ENCODE results near the gene KIFC1. TPM values are rescaled to one million over a fixed set of nuclear protein-coding genes. Genes with fewer than 3 reads are reported as not detected.

KIFC1 gene
- total RNA-seq, 2 experiments from 2014 or later = 1.2 to 1.6 TPM

DNA sequence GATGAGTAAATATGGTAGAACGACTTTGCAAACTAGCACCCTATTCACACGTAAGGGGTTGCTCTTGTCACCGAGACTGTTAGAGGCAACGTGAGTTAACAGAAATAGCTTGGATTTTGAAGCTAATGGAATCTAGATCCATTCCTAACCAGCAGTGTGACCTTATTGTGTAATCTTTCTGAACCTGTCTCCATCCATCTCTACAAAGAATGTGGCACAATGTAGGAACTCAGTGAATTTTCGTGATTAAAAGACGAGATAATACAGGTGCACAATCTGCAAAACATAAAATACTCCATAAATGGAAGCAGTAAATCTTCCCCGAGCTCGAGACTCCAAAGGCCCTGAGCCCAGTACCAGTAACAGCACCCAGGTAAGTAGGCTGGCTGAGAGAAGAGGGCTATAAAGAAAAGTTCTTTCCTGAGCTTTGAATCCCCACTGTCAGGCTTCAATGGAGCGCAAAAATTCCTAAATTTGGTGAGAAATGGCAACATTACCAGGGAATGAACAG lies 801 bp upstream of the KIFC1 start:
- Histone ChIP-seq H3K4me3 (ENCODE audit: low read length) (peak overlapping the region; percentile 65), H3K27me3 (ENCODE audit: control insufficient read depth in 1 of 2, insufficient read depth in 2 of 2, low read length in 2 of 2) (no peaks in the 10 kb centered on the region), H3K4me1 (ENCODE audit: insufficient read depth, low read length) (peaks cover 25% of the 10 kb centered on the region), H3K27ac (ENCODE audit: low read depth in 1 of 2, low read length in 2 of 2) (peak overlapping the region; percentile 69 to 78), H3K36me3 (ENCODE audit: insufficient read depth, low read length) (no peaks in the 10 kb centered on the region), H3K9me3 (ENCODE audit: control insufficient read depth in 1 of 2, insufficient read depth in 1 of 2, low read length in 2 of 2) (no peaks in the 10 kb centered on the region)
- Mint-ChIP-seq H3K9me3 (no peaks in the 10 kb centered on the region), H3K4me1 (ENCODE audit: low read depth) (peaks cover 23% of the 10 kb centered on the region), H3K27ac (peak overlapping the region; percentile 91), H3K27me3 (no peaks in the 10 kb centered on the region), H3K36me3 (ENCODE audit: low read depth) (no peaks in the 10 kb centered on the region), H3K4me3 (peak overlapping the region; percentile 87)
- TF ChIP-seq, protein P1, sequence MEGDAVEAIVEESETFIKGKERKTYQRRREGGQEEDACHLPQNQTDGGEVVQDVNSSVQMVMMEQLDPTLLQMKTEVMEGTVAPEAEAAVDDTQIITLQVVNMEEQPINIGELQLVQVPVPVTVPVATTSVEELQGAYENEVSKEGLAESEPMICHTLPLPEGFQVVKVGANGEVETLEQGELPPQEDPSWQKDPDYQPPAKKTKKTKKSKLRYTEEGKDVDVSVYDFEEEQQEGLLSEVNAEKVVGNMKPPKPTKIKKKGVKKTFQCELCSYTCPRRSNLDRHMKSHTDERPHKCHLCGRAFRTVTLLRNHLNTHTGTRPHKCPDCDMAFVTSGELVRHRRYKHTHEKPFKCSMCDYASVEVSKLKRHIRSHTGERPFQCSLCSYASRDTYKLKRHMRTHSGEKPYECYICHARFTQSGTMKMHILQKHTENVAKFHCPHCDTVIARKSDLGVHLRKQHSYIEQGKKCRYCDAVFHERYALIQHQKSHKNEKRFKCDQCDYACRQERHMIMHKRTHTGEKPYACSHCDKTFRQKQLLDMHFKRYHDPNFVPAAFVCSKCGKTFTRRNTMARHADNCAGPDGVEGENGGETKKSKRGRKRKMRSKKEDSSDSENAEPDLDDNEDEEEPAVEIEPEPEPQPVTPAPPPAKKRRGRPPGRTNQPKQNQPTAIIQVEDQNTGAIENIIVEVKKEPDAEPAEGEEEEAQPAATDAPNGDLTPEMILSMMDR (IDR thresholded peaks at IDR 0.05) = no peak
- ATAC-seq (ENCODE audit: poor library complexity) (peak; percentile 4), DNase-seq (no peak)
- ChIA-PET POLR2A (interaction anchor here (0.9 to 2.0 kb wide), 11 partner anchors 20 to 180 kb away, joined by 3 to 27 read pairs (median 4); partner anchors contain the start of genes CUTA, PFDN6, PHF1 and WDR46), CTCF (interaction anchor here (0.6 to 3.6 kb wide), 17 partner anchors 16 to 492 kb away, joined by 3 to 25 read pairs (median 4); partner anchors contain the start of genes BAK1, RPS18, VPS52 and ZBTB9)
- intact Hi-C loops (cut with DNase I, micrococcal nuclease) = loop anchor here (1.0 to 5.0 kb wide), 13 partner anchors 18 to 189 kb away; partner anchors contain the start of genes ZBTB9 (in 2 of the 2), HSD17B8 (in 1 of the 2), RXRB (in 1 of the 2) and SLC39A7 (in 1 of the 2)

GRCh38 chr6:33391922-33392594 lies 435 bp downstream of the KIFC1 start:
- peak overlapping the region; percentile 87 for H3K4me3 Mint-ChIP-seq
- Histone ChIP-seq H3K27me3 (ENCODE audit: control insufficient read depth in 1 of 2, insufficient read depth in 2 of 2, low read length in 2 of 2) (no peaks in the 10 kb centered on the region), H3K27ac (ENCODE audit: low read depth in 1 of 2, low read length in 2 of 2) (peak overlapping the region in 1 of 2 donors; percentile 42), H3K36me3 (ENCODE audit: insufficient read depth, low read length) (no peaks in the 10 kb centered on the region), H3K9me3 (ENCODE audit: control insufficient read depth in 1 of 2, insufficient read depth in 1 of 2, low read length in 2 of 2) (no peaks in the 10 kb centered on the region), H3K4me3 (ENCODE audit: low read length) (peak overlapping the region; percentile 65), H3K4me1 (ENCODE audit: insufficient read depth, low read length) (peaks cover 25% of the 10 kb centered on the region)
- intact Hi-C loops (cut with DNase I, micrococcal nuclease) = loop anchor here (1.0 to 5.0 kb wide), 13 partner anchors 17 to 190 kb away; partner anchors contain the start of genes ZBTB9 (in 2 of the 2), HSD17B8 (in 1 of the 2), RXRB (in 1 of the 2) and SLC39A7 (in 1 of the 2)
- H3K36me3 Mint-ChIP-seq (ENCODE audit: low read depth) = no peaks in the 10 kb centered on the region
- no peaks in the 10 kb centered on the region for H3K9me3 Mint-ChIP-seq
- H3K27ac Mint-ChIP-seq = peak overlapping the region; percentile 91
- DNase-seq (peak in 3 of 14 experiments; percentile 5 to 48 (median 37)), ATAC-seq (ENCODE audit: poor library complexity) (no peak)
- CTCF ChIA-PET = interaction anchor here (1.3 to 3.6 kb wide), 5 partner anchors 15 to 73 kb away, joined by 5 to 25 read pairs (median 11); partner anchors contain the start of gene ZBTB9
- TF ChIP-seq, protein P1 (IDR thresholded peaks at IDR 0.05) = no peak
- peaks cover 23% of the 10 kb centered on the region for H3K4me1 Mint-ChIP-seq (ENCODE audit: low read depth)
- no peaks in the 10 kb centered on the region for H3K27me3 Mint-ChIP-seq
- POLR2A ChIA-PET = interaction anchor here (1.3 kb wide), 1 partner anchor 143 kb away, joined by 3 read pairs; no protein-coding TSS in a partner anchor

DNA sequence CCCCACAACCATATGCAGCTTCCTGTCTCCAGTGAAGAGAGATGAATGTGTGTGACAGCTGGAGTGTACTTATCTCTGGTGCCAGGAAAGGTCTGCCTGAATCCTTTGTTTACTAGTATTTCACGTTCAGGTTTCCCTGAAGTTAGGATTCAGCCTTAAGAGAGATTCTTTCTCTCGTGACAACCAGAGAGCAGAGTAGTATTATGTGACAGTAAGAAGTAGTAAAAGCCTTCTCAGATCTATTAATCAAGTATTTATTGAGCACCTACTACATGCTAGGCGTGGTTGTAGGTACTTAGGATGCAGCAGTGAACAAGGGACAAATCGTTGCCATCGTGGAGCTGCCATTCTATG lies 949 bp downstream of the KIFC1 start:
- Mint-ChIP-seq H3K9me3 (no peaks in the 10 kb centered on the region), H3K27ac (peak overlapping the region; percentile 91), H3K36me3 (ENCODE audit: low read depth) (no peaks in the 10 kb centered on the region), H3K27me3 (no peaks in the 10 kb centered on the region), H3K4me3 (peak overlapping the region; percentile 87), H3K4me1 (ENCODE audit: low read depth) (peaks cover 23% of the 10 kb centered on the region)
- H3K4me3 ChIP-seq (ENCODE audit: low read length) = no peak overlapping the region
- CTCF ChIA-PET = interaction anchor here (1.7 to 2.3 kb wide), 2 partner anchors 14 to 74 kb away, joined by 5 to 12 read pairs; no protein-coding TSS in a partner anchor
- intact Hi-C loops (cut with DNase I, micrococcal nuclease) = loop anchor here (5.0 kb wide), 3 partner anchors 50 to 190 kb away; partner anchors contain the start of genes HSD17B8 (in 1 of the 2), RXRB (in 1 of the 2) and SLC39A7 (in 1 of the 2)
- H3K4me1 ChIP-seq (ENCODE audit: insufficient read depth, low read length) = peaks cover 25% of the 10 kb centered on the region
- no peaks in the 10 kb centered on the region for H3K27me3 ChIP-seq (ENCODE audit: control insufficient read depth in 1 of 2, insufficient read depth in 2 of 2, low read length in 2 of 2)
- DNase-seq (peak in 1 of 14 experiments; percentile 28), ATAC-seq (ENCODE audit: poor library complexity) (no peak)
- H3K9me3 ChIP-seq (ENCODE audit: control insufficient read depth in 1 of 2, insufficient read depth in 1 of 2, low read length in 2 of 2) = no peaks in the 10 kb centered on the region
- no peak overlapping the region for H3K27ac ChIP-seq (ENCODE audit: low read depth in 1 of 2, low read length in 2 of 2)
- TF ChIP-seq, protein P1 (IDR thresholded peaks at IDR 0.05) = no peak
- H3K36me3 ChIP-seq (ENCODE audit: insufficient read depth, low read length) = no peaks in the 10 kb centered on the region
- POLR2A ChIA-PET = no interaction called here
